Keratinocyte (primary cell): ENCODE measurements around the gene ARL5A.

Experiments used
- CTCF ChIP-seq, 3 experiments: IDR thresholded peaks in 1 of 3; conservative IDR thresholded peaks in 1 of 3; optimal IDR thresholded peaks in 1 of 3; 2 replicates in 2 of 3; 3 replicates in 1 of 3; pipeline versions ENCODE3 to v1.5.1; 2011; ENCODE audit warnings: low read length in 3 of 3, mild to moderate bottlenecking in 3 of 3, moderate library complexity in 2 of 3, control low read depth in 1 of 3, inconsistent platforms in 1 of 3; ENCODE audit not compliant: insufficient read depth in 2 of 3; ENCODE audit errors: extremely low read depth in 1 of 3
- EZH2 ChIP-seq: IDR thresholded peaks from one replicate; pipeline ENCODE4 v1.6.1; 2012; ENCODE audit warnings: inconsistent platforms, mild to moderate bottlenecking, low read length, moderate library complexity

GRCh38 chr2:151802315-151802714 is 25.9 kb downstream of the ARL5A start:
- no peak for TF ChIP-seq CTCF (optimal IDR thresholded peaks at IDR 0.05 in 1 of 3, IDR thresholded peaks at IDR 0.05 in 1 of 3, conservative IDR thresholded peaks at IDR 0.05 in 1 of 3; ENCODE audit: extremely low read depth in 1 of 3, insufficient read depth in 2 of 3, low read length in 3 of 3)
- no peak for TF ChIP-seq EZH2
